T-helper 1 cell treated with Interleukin-12 subunit alpha and Interleukin-12 subunit beta and Interleukin-4 antibody, amounts not matched to agents 30 μg/mL and 1 μg/mL, for 36 hours (primary cell): ENCODE measurements around the gene ZMIZ1.

ENCODE experiments used
- H3K27ac Mint-ChIP-seq: one replicate; pipeline ENCODE4 v1.8.0; 2021; ENCODE audit warnings: mild to moderate bottlenecking, mixed read lengths
- H3K27me3 Mint-ChIP-seq: one replicate; pipeline ENCODE4 v1.8.0; 2021; ENCODE audit warnings: low read depth, mixed read lengths
- H3K36me3 Mint-ChIP-seq: one replicate; pipeline ENCODE4 v1.8.0; 2021; ENCODE audit warnings: low read depth, mixed read lengths
- H3K4me1 Mint-ChIP-seq: one replicate; pipeline ENCODE4 v1.8.0; 2021; ENCODE audit warnings: low read depth, mixed read lengths
- H3K4me3 Mint-ChIP-seq: one replicate; pipeline ENCODE4 v1.8.0; 2021; ENCODE audit warnings: mild to moderate bottlenecking, moderate library complexity, mixed read lengths
- H3K9me3 Mint-ChIP-seq: one replicate; pipeline ENCODE4 v1.8.0; 2021; ENCODE audit warnings: mixed read lengths

The ZMIZ1 gene

DNA sequence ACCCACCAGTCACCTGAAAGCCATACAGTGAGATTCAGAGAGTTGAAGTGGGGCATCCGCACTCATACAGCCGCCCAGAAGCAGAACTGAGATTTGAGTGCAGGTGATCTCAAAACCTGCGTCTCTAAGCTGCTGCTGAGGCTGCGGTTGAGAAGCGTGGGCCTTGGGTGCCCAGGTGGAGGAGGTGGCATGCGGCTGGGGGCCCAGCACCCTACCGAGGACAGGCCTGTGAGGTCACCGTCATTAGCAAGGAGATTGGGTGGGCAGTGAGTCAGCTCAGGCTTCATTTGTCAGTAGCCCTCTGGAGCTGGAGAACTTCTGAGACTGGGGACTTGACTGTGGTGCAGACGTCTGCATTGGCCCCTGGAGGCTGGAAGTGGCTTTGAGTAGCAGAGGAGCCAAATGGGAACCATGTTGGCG, 29.8 kb downstream of the ZMIZ1 start:
- no peaks in the 10 kb centered on the region for H3K9me3 Mint-ChIP-seq
- H3K27me3 Mint-ChIP-seq: no peaks in the 10 kb centered on the region
- H3K4me3 Mint-ChIP-seq: no peak overlapping the region
- no peak overlapping the region for H3K27ac Mint-ChIP-seq
- H3K4me1 Mint-ChIP-seq: peaks cover 15% of the 10 kb centered on the region
- H3K36me3 Mint-ChIP-seq: no peaks in the 10 kb centered on the region

DNA sequence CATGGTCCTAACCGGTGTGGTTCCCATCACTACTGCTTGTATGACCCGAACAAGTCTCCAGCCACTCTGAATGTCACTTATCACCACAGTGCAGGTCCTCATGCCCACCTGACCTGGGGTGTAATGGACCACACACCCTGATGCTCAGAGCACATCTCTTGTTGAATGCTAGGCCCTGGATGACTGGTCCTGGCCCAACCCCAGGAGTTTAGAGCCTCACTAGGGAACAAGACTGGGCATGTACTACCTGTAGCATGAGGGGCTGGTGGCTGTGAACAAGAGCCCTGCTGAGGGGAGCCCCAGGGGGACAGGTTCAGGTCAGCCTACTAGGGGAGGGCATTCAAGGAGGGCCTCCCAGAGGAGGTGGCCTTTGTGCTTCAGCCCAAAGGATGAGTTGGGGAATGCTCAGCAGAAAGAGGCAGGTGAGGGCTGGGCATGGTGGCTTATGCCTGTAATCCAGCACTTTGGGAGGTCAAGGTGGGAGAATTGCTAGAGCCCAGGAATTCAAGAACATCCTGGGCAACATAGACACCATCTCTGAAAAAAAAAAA, 31.2 kb downstream of the ZMIZ1 start:
- Mint-ChIP-seq H3K9me3 (no peaks in the 10 kb centered on the region), H3K27me3 (no peaks in the 10 kb centered on the region), H3K4me1 (peaks cover 12% of the 10 kb centered on the region), H3K36me3 (no peaks in the 10 kb centered on the region), H3K4me3 (no peak overlapping the region), H3K27ac (peak overlapping the region; percentile 49)

- Mint-ChIP-seq H3K27me3 (no peaks in the 10 kb centered on the region), H3K4me1 (peaks cover 12% of the 10 kb centered on the region)
Observed at GRCh38 chr10:79100771-79101170, 32.0 kb downstream of the ZMIZ1 start.

DNA sequence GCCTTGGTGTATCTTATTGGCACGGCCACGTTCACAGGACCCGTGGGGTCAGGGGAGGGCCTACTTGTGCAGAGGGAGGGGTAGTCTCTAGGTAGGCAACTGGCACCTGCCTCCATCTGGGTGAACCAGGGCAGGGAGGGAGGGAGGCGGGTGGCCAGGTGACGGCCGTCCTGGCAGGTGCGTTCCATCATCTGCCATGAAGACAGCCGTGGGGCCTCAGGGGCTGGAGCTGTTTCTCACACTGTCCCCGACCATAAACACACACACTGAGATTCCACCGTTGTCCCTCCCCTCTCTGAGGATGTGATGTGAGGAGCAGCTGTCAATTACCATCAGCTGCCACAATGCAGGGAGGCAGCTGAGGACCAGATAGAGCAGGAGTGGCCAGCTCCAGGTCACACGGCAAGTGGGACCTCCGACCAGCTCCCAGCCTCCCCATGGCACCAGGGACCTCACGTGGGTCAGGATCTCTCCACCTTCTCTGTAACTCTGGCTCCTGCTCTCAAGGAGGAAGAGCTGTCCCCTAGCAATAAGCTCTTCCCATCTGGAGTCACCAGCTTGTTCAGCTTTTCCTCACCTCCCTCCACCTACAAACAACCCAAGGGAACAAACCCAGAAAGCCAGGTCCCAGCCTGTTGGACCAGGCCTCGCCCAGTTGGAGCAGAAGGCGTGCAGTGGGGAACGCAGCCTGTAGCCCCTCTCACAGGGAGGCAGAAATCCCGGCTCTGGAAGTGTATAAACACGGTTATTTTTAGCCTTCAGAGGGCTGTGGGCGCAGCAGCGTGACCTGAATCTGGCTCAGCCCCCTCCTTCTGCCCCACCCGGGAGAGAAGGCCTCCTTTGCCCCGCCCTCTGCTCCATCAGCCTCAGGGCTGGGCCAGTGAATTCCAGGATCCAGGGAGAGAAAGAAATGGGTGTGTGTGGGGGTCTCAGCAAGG, 33.1 kb downstream of the ZMIZ1 start:
- Mint-ChIP-seq H3K4me3 (no peak overlapping the region), H3K9me3 (no peaks in the 10 kb centered on the region), H3K36me3 (no peaks in the 10 kb centered on the region), H3K27me3 (no peaks in the 10 kb centered on the region), H3K27ac (no peak overlapping the region), H3K4me1 (peaks cover 12% of the 10 kb centered on the region)

More at GRCh38 chr10:79100771-79101170, 32.0 kb downstream of the ZMIZ1 start:
- Mint-ChIP-seq H3K36me3 (no peaks in the 10 kb centered on the region), H3K9me3 (no peaks in the 10 kb centered on the region), H3K27ac (no peak overlapping the region), H3K4me3 (no peak overlapping the region)

- H3K27ac Mint-ChIP-seq: no peak overlapping the region
- H3K27me3 Mint-ChIP-seq: no peaks in the 10 kb centered on the region
- H3K4me1 Mint-ChIP-seq: peaks cover 15% of the 10 kb centered on the region
- no peaks in the 10 kb centered on the region for H3K36me3 Mint-ChIP-seq
- H3K9me3 Mint-ChIP-seq: no peaks in the 10 kb centered on the region
- no peak overlapping the region for H3K4me3 Mint-ChIP-seq
Observed at GRCh38 chr10:79102498-79102874, 33.7 kb downstream of the ZMIZ1 start.

DNA sequence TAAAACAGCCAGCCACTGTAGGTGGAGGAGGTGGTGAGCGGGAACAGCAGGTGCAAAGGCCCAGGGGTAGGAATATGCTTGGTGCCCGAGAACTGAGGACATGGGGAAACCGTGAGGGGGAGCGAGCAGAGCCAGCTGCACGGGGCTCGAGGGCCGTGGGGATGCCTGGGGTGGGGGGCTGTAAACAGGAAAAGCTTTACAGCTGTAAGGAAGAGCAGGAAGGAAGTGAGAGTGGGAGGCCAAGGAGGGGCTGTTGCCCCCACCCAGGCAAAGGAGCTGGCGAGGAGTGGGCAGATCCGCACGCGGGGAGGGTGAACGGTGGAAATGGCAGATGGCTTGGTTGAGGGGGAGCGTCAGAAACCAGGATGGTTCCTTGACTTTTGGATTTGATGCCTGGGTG, 34.4 kb downstream of the ZMIZ1 start:
- Mint-ChIP-seq H3K27ac (no peak overlapping the region), H3K4me1 (peaks cover 13% of the 10 kb centered on the region), H3K9me3 (no peaks in the 10 kb centered on the region), H3K27me3 (no peaks in the 10 kb centered on the region), H3K36me3 (no peaks in the 10 kb centered on the region), H3K4me3 (no peak overlapping the region)

- peaks cover 13% of the 10 kb centered on the region for H3K4me1 Mint-ChIP-seq
- no peak overlapping the region for H3K4me3 Mint-ChIP-seq
- no peak overlapping the region for H3K27ac Mint-ChIP-seq
- H3K9me3 Mint-ChIP-seq: no peaks in the 10 kb centered on the region
- H3K27me3 Mint-ChIP-seq: no peaks in the 10 kb centered on the region
- no peaks in the 10 kb centered on the region for H3K36me3 Mint-ChIP-seq
Observed at GRCh38 chr10:79103585-79103984, 34.8 kb downstream of the ZMIZ1 start.

DNA sequence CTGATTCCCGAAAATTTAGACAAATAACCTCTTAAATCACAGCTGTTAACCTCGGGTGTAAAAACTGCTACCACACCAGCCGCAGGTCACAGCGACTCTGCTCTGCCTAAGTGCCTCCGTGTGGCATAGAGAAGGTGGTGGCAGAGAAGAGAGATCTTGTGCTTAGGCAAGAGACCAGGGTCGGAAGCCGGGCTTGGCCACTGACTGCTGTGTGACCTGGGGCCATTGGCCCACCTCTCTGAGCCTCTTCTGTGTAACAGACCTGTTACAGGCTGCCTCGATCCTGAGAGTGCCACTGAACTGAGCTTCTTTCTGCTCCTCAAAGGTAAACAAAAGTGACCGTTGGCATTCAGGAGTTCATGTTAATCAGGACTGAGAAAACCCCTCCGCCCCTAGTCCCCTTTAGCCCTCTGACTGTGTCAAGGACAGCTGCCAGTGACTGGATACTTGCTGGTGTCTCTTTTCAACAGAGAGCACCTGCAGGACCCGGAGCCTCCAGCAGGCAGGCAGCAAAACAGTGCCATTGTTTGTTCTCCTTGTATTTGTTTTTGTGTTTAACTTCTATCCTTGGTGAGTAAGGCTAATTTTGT, 36.5 kb downstream of the ZMIZ1 start:
- Mint-ChIP-seq H3K4me1 (peaks cover 11% of the 10 kb centered on the region), H3K27ac (no peak overlapping the region), H3K36me3 (no peaks in the 10 kb centered on the region)

DNA sequence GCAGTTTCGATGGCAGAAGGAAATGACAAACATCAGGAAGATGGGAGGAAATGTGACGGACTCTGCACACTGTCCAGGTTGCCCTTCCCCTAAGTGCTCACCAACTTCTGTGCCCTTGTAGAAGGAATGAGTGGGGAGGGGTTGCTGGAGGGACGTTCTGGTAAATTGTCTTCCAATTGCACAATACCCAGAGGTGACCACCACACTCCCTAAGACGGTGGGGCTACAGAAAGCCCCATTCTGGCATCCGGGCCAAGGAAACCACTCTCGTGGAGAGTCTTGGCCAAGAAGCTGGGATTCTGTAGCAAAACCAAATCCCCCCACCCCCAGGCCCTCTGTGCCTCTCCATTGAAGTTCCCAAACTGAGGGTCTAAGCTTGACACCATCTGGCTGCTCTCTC, 37.1 kb downstream of the ZMIZ1 start:
- H3K9me3 Mint-ChIP-seq: no peaks in the 10 kb centered on the region
- no peak overlapping the region for H3K4me3 Mint-ChIP-seq
- H3K36me3 Mint-ChIP-seq: no peaks in the 10 kb centered on the region
- no peak overlapping the region for H3K27ac Mint-ChIP-seq
- no peaks in the 10 kb centered on the region for H3K27me3 Mint-ChIP-seq
- H3K4me1 Mint-ChIP-seq: peaks cover 11% of the 10 kb centered on the region

More for the DNA sequence above, 36.5 kb downstream of the ZMIZ1 start:
- Mint-ChIP-seq H3K4me3 (no peak overlapping the region), H3K27me3 (no peaks in the 10 kb centered on the region), H3K9me3 (no peaks in the 10 kb centered on the region)

- Mint-ChIP-seq H3K4me3 (no peak overlapping the region), H3K9me3 (no peaks in the 10 kb centered on the region), H3K4me1 (peaks cover 9% of the 10 kb centered on the region), H3K36me3 (no peaks in the 10 kb centered on the region), H3K27ac (no peak overlapping the region), H3K27me3 (no peaks in the 10 kb centered on the region)
Observed at GRCh38 chr10:79106256-79107050, 37.7 kb downstream of the ZMIZ1 start.

DNA sequence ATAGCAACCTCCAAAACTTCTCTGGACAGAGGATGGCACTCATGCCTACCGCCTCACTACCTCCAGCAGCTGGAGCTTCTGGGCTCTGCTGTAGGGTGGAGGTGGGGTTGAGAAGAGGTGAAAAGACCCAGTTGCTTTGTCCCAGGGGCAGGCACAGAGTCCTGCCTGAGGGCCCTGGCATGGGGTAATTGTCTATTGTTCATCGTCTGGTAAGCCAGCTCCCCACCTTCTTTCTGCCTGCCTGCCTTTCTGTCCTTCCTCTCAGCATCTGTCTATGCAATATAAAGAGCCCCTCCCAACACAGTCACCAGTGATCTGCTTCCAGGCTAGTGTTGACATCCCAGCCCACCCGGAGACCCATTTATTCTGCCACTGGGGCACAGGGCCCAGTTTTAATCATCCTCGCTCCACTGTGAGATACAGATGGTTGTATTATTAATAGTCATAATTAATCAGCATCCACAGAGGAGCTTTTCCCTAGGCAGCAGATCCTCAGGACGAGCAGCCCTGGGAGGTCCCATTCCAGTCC, 39.0 kb downstream of the ZMIZ1 start:
- H3K36me3 Mint-ChIP-seq: no peaks in the 10 kb centered on the region
- no peak overlapping the region for H3K4me3 Mint-ChIP-seq
- H3K4me1 Mint-ChIP-seq: peaks cover 5% of the 10 kb centered on the region
- no peak overlapping the region for H3K27ac Mint-ChIP-seq
- no peaks in the 10 kb centered on the region for H3K27me3 Mint-ChIP-seq
- no peaks in the 10 kb centered on the region for H3K9me3 Mint-ChIP-seq

DNA sequence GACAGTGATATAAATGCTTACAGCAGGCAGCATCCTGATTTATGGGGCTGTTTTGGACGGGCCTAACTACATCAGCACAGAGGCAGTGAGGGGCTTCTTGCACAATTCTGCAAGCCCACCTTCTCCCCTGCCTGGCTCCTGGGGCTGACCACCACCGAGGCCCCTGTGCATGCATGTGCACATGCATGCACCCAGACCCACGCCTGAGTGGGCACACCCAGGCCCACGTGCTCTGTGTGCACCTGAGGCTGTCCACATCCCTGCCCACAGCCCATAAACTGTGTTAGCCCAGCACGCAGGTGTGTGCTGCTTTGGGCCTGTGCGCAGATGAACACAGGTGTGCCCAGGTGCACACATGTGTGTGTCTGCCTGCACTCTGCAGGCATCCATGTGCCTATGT, 40.0 kb downstream of the ZMIZ1 start:
- Mint-ChIP-seq H3K27me3 (no peaks in the 10 kb centered on the region), H3K36me3 (no peaks in the 10 kb centered on the region), H3K4me3 (no peak overlapping the region), H3K9me3 (no peaks in the 10 kb centered on the region), H3K27ac (no peak overlapping the region), H3K4me1 (peaks cover 3% of the 10 kb centered on the region)

- H3K4me1 Mint-ChIP-seq: peaks cover 15% of the 10 kb centered on the region
- no peak overlapping the region for H3K4me3 Mint-ChIP-seq
- no peaks in the 10 kb centered on the region for H3K36me3 Mint-ChIP-seq
- H3K27me3 Mint-ChIP-seq: no peaks in the 10 kb centered on the region
- H3K27ac Mint-ChIP-seq: no peak overlapping the region
- no peaks in the 10 kb centered on the region for H3K9me3 Mint-ChIP-seq
Observed at GRCh38 chr10:79111427-79111826, 42.7 kb downstream of the ZMIZ1 start.

GRCh38 chr10:79111846-79112614, 43.3 kb downstream of the ZMIZ1 start:
- no peaks in the 10 kb centered on the region for H3K27me3 Mint-ChIP-seq
- H3K4me3 Mint-ChIP-seq: no peak overlapping the region
- H3K27ac Mint-ChIP-seq: no peak overlapping the region
- H3K36me3 Mint-ChIP-seq: no peaks in the 10 kb centered on the region
- H3K4me1 Mint-ChIP-seq: peaks cover 18% of the 10 kb centered on the region
- H3K9me3 Mint-ChIP-seq: no peaks in the 10 kb centered on the region
